OCI-LY1 (cell line): Measurements from ENCODE around the gene PTMS.

ENCODE experiments used
- H2AFZ ChIP-seq: fragments of 200-600 bp; sonication (generic), shearing (Covaris generic); 2 replicates; pipeline ENCODE4 v1.6.0; 2014; ENCODE audit warnings: antibody characterized with exemption, mild to moderate bottlenecking, low read length
- H3F3A ChIP-seq: fragments of 200-600 bp; sonication (generic), shearing (Covaris generic); 2 replicates; pipeline ENCODE4 v1.6.0; 2014; ENCODE audit warnings: mild to moderate bottlenecking, antibody characterized with exemption, low read length, moderate library complexity; ENCODE audit not compliant: insufficient read depth
- H3K27ac ChIP-seq: fragments of 200-600 bp; sonication (generic); 2 replicates; pipeline ENCODE4 v1.5.1; 2014; ENCODE audit warnings: low read length, mixed run types, mild to moderate bottlenecking, low read depth; ENCODE audit not compliant: poor library complexity, severe bottlenecking
- H3K27me3 ChIP-seq: fragments of 200-600 bp; sonication (generic); 2 replicates; pipeline ENCODE4 v1.6.0; 2014; ENCODE audit warnings: antibody characterized with exemption, mild to moderate bottlenecking, low read length, moderate library complexity; ENCODE audit not compliant: insufficient read depth
- H3K36me3 ChIP-seq: fragments of 200-600 bp; sonication (generic); 2 replicates; pipeline ENCODE4 v1.6.1; 2014; ENCODE audit warnings: mild to moderate bottlenecking, antibody characterized with exemption, low read length, moderate library complexity, mixed read lengths; ENCODE audit not compliant: insufficient read depth
- H3K4me1 ChIP-seq: fragments of 200-600 bp; sonication (generic); 2 replicates; pipeline ENCODE4 v1.5.1; 2014; ENCODE audit warnings: mild to moderate bottlenecking, low read length, moderate library complexity; ENCODE audit not compliant: insufficient read depth, severe bottlenecking
- H3K4me2 ChIP-seq: fragments of 200-600 bp; sonication (generic), shearing (Covaris generic); 2 replicates; pipeline ENCODE4 v1.6.1; 2014; ENCODE audit warnings: low read length
- H3K4me3 ChIP-seq: fragments of 200-600 bp; sonication (generic); 2 replicates; pipeline ENCODE4 v1.5.1; 2014; ENCODE audit warnings: low read length, low read depth, mild to moderate bottlenecking, mixed read lengths; ENCODE audit not compliant: poor library complexity, severe bottlenecking
- H3K79me2 ChIP-seq: fragments of 200-600 bp; shearing (Covaris generic); 2 replicates; pipeline ENCODE4 v1.6.1; 2016; ENCODE audit warnings: mixed run types, low read length, mixed read lengths; ENCODE audit not compliant: insufficient read depth
- H3K9ac ChIP-seq: fragments of 200-600 bp; sonication (generic), shearing (Covaris generic); 2 replicates; pipeline ENCODE4 v1.6.1; 2014; ENCODE audit warnings: mild to moderate bottlenecking, low read length, mixed read lengths
- H3K9me2 ChIP-seq: fragments of 200-600 bp; sonication (generic), shearing (Covaris generic); 2 replicates; pipeline ENCODE4 v1.6.1; 2014; ENCODE audit warnings: low read depth, mild to moderate bottlenecking, low read length, mixed read lengths
- H3K9me3 ChIP-seq: fragments of 200-600 bp; shearing (Covaris generic); 2 replicates; pipeline ENCODE4 v1.6.1; 2014; ENCODE audit warnings: low read length, mixed read lengths
- H4K20me1 ChIP-seq: fragments of 200-600 bp; sonication (generic), shearing (Covaris generic); 2 replicates; pipeline ENCODE4 v1.6.0; 2016; ENCODE audit warnings: mild to moderate bottlenecking, low read length; ENCODE audit not compliant: insufficient read depth
- CTCF ChIP-seq: fragments of 200-600 bp; sonication (generic), shearing (Covaris generic); IDR thresholded peaks from 2 replicates; pipeline ENCODE4 v1.5.1; 2017; ENCODE audit warnings: mild to moderate bottlenecking, antibody characterized with exemption, low read length, moderate library complexity, mixed read lengths
- EZH2 ChIP-seq: fragments of 200-600 bp; sonication (generic), shearing (Covaris generic); IDR thresholded peaks from 2 replicates; pipeline ENCODE4 v1.8.0; 2017; ENCODE audit warnings: borderline replicate concordance, mixed run types, mild to moderate bottlenecking, antibody characterized with exemption, low read length, moderate library complexity, mixed read lengths

Gene PTMS

GRCh38 chr12:6750506-6750905 is 15.7 kb upstream of the PTMS start:
- Histone ChIP-seq H3K9me2 (no peaks in the 10 kb centered on the region), H4K20me1 (no peaks in the 10 kb centered on the region), H3F3A (no peaks in the 10 kb centered on the region), H3K4me3 (no peak overlapping the region), H3K4me1 (peaks cover 17% of the 10 kb centered on the region), H3K9ac (no peak overlapping the region), H3K27me3 (no peaks in the 10 kb centered on the region), H3K36me3 (peaks cover 51% of the 10 kb centered on the region), H3K27ac (no peak overlapping the region), H3K4me2 (no peak overlapping the region), H3K9me3 (no peaks in the 10 kb centered on the region), H2AFZ (no peak overlapping the region), H3K79me2 (no peaks in the 10 kb centered on the region)
- TF ChIP-seq CTCF (no peak), EZH2 (no peak)

DNA sequence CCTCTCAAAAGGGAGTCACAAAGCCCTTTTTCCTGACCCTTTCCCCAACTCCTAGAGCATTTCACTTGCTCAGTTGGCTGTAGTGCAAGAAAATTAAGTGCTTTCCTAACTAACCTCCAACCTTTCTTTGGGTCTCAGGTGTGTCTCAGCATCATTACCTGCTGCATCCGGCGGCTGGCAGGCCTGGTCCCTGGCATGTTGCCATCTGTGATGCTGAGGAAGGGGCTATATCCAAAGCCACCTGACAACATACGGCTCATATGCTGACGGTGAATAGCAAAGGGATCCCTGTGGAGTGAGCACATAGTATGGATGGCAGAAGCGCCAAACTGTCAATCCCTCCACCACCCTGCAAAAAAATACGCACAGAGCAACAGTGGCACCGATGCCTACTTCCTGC is 14.4 kb upstream of the PTMS start:
- Histone ChIP-seq H3K4me2 (peak overlapping the region; percentile 84), H3K36me3 (peaks cover 41% of the 10 kb centered on the region), H3K27me3 (no peaks in the 10 kb centered on the region), H3K9me2 (no peaks in the 10 kb centered on the region), H2AFZ (no peak overlapping the region), H3K4me1 (peaks cover 10% of the 10 kb centered on the region), H3F3A (no peaks in the 10 kb centered on the region), H3K4me3 (peak overlapping the region; percentile 88), H3K9me3 (no peaks in the 10 kb centered on the region), H3K9ac (peak overlapping the region; percentile 90; the same call in 1 of the 2 replicates), H4K20me1 (no peaks in the 10 kb centered on the region), H3K27ac (no peak overlapping the region), H3K79me2 (no peaks in the 10 kb centered on the region)
- TF ChIP-seq CTCF: no peak

DNA sequence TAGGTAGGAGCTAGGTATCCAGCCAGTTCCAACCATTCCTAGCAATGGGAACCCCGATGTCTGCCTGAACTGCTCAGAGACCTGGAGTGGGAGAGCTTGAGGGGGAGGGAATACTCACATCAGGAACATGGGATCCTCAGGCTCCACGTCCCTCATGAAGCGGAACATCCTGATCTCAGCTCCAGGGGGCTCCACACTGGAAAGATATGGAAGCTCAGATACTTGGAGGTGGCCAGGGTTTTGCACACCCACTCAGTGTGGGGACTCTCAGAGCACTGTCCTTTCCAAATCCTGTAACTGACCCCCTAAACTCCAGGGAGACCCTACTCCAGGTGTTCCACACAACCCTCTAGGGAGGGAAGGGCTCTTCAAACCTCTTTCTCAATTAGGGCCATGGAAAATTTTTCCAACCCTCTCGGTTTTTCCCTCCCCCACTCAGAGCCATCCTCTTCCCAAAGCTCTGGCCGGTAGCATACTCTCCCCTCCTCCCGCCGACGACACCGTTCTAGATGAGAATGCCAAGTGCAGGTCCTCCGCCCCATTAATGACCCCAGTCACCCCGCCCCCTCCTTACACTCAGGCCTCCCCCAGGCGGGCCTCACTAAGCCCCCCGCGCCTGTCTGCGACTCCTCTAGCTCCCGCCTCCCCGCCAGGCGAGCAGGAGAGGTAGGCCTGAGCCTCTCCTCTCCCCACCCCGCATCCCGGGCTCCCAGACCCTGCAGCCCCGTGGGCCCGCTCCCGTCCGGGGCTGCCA is 13.8 kb upstream of the PTMS start:
- TF ChIP-seq CTCF: no peak
- no peak for TF ChIP-seq EZH2

More for the DNA sequence above, 13.8 kb upstream of the PTMS start:
- no peaks in the 10 kb centered on the region for H4K20me1 ChIP-seq
- H3K4me2 ChIP-seq: peak overlapping the region; percentile 84
- peak overlapping the region; percentile 88 for H3K4me3 ChIP-seq
- H3K9me3 ChIP-seq: no peaks in the 10 kb centered on the region
- no peak overlapping the region for H2AFZ ChIP-seq
- H3K27me3 ChIP-seq: no peaks in the 10 kb centered on the region
- H3K36me3 ChIP-seq: peaks cover 36% of the 10 kb centered on the region
- peaks cover 10% of the 10 kb centered on the region for H3K4me1 ChIP-seq
- no peaks in the 10 kb centered on the region for H3F3A ChIP-seq
- no peaks in the 10 kb centered on the region for H3K79me2 ChIP-seq
- H3K27ac ChIP-seq: no peak overlapping the region
- H3K9ac ChIP-seq: peak overlapping the region; percentile 90
- H3K9me2 ChIP-seq: no peaks in the 10 kb centered on the region
